ENCODE results near the gene LRRK2.
"Not testable (repeated sequence)": the region's sequence is repeated elsewhere in the genome, so short reads cannot be mapped to it uniquely, and the experiment has no call there.

Gene LRRK2

DNA sequence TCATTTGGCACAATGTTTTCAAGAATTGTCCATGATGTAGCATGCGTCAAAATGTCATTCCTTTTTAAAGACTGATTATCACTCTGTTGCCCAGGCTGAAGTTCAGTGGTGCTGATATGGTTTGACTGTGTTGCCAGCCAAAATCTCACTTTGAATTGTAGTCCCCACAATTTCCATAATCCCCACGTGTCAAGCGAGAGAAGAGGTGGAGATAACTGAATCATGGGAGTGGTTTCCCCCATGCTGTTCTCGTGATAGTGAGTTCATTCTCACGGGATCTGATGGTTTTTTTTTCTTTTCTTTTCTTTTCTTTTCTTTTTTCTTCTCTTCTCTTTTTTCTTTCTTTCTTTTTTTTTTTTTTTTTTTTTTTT lies 21.8 kb upstream of the LRRK2 start:
- Mint-ChIP-seq H3K36me3 (no peaks in the 10 kb centered on the region), H3K9me3 (no peaks in the 10 kb centered on the region), H3K4me1 (peaks cover 38% of the 10 kb centered on the region), H3K27me3 (no peaks in the 10 kb centered on the region), H3K4me3 (no peak overlapping the region), H3K27ac (peak overlapping the region; percentile 63)
- ATAC-seq = peak; percentile 31

GRCh38 chr12:40204337-40204736 lies 20.5 kb upstream of the LRRK2 start:
- no peaks in the 10 kb centered on the region for H3K27me3 Mint-ChIP-seq
- no peaks in the 10 kb centered on the region for H3K9me3 Mint-ChIP-seq
- H3K4me1 Mint-ChIP-seq = peaks cover 42% of the 10 kb centered on the region
- H3K4me3 Mint-ChIP-seq = no peak overlapping the region
- no peak for ATAC-seq
- no peaks in the 10 kb centered on the region for H3K36me3 Mint-ChIP-seq
- no peak overlapping the region for H3K27ac Mint-ChIP-seq

GRCh38 chr12:40207551-40207950 lies 17.2 kb upstream of the LRRK2 start:
- Mint-ChIP-seq H3K27me3 (no peaks in the 10 kb centered on the region), H3K27ac (peak overlapping the region; percentile 30), H3K9me3 (no peaks in the 10 kb centered on the region), H3K4me3 (no peak overlapping the region), H3K4me1 (peaks cover 35% of the 10 kb centered on the region), H3K36me3 (no peaks in the 10 kb centered on the region)
- no peak for ATAC-seq

DNA sequence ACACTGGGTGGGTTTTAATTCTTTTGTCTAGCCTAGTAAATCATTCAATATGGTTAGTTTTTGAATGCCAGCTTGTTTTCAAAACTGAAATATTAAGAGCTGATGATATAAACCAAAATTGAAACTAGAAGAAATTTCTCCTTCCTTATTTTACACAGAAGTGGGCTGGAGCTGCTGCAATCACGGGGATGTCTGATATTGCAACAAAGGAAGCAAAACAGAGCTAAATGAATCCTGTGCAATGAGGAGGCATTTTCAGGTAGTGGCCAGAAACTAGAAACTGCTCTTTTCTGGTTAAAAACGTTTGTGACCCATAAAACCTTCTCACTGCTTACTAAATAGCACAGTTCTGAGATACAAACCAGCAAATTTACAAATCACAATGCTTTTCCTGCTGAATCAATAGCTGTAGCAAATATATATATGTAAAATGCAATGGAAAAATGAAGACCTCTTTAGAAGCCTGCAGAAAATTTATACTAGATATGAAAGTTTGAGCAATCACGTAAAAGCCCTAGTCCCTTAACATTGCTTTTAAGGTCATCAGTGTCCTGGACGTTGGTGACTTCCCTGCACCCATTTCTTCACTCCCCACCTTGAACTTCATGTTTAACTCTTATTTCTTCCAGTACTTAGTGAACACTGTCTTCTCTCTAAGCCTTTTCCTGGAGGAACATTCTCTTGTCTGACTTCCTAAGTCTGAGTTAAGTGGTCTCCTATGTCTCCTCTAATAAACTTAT lies 15.9 kb upstream of the LRRK2 start:
- H3K27me3 Mint-ChIP-seq = no peaks in the 10 kb centered on the region
- ATAC-seq = peak; percentile 94

GRCh38 chr12:40209886-40210285 lies 14.9 kb upstream of the LRRK2 start:
- Mint-ChIP-seq H3K27ac (peak overlapping the region; percentile 84), H3K36me3 (peaks cover under 1% of the 10 kb centered on the region), H3K27me3 (no peaks in the 10 kb centered on the region), H3K9me3 (peaks cover 8% of the 10 kb centered on the region), H3K4me1 (peaks cover 26% of the 10 kb centered on the region), H3K4me3 (peak overlapping the region; percentile 7)
- ATAC-seq = no peak

More for the DNA sequence above, 15.9 kb upstream of the LRRK2 start:
- Mint-ChIP-seq H3K36me3 (no peaks in the 10 kb centered on the region), H3K27ac (peak overlapping the region; percentile 84), H3K4me3 (peak overlapping the region; percentile 65), H3K9me3 (peaks cover 3% of the 10 kb centered on the region), H3K4me1 (peaks cover 26% of the 10 kb centered on the region)

DNA sequence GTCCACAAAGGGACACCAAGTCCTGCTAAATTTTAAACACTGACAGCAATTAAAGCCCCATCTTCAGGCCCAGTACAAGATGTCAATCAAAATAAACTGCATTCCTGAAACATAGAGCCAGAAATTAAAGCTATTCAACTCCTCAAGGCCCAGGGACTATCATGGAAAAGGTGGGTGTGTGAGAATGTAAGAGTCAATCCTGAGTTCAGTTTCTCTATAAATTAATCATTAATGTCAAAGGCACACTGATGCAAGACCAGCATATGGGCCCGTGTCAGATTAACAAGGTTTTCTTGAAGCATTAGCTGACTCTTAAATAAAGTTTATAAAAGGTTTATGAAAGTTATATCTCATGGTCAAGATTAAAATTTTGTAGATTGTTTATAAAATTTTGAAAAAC lies 13.6 kb upstream of the LRRK2 start:
- not testable (repeated sequence) for H3K4me3 Mint-ChIP-seq, ATAC-seq, H3K36me3 Mint-ChIP-seq, H3K27me3 Mint-ChIP-seq, H3K27ac Mint-ChIP-seq
- Mint-ChIP-seq H3K9me3 (peaks cover 12% of the 10 kb centered on the region), H3K4me1 (peaks cover 26% of the 10 kb centered on the region)

GRCh38 chr12:40212566-40212965 lies 12.2 kb upstream of the LRRK2 start:
- Mint-ChIP-seq H3K27me3 (no peaks in the 10 kb centered on the region), H3K4me3 (no peak overlapping the region), H3K27ac (no peak overlapping the region), H3K9me3 (peaks cover 12% of the 10 kb centered on the region), H3K36me3 (peaks cover 6% of the 10 kb centered on the region), H3K4me1 (peaks cover 31% of the 10 kb centered on the region)
- ATAC-seq = no peak

- no peak for ATAC-seq
- Mint-ChIP-seq H3K36me3 (peaks cover 6% of the 10 kb centered on the region), H3K4me1 (peaks cover 10% of the 10 kb centered on the region), H3K9me3 (peaks cover 12% of the 10 kb centered on the region), H3K4me3 (no peak overlapping the region), H3K27me3 (no peaks in the 10 kb centered on the region), H3K27ac (peak overlapping the region; percentile 31)
Observed at GRCh38 chr12:40215982-40216381, 8.8 kb upstream of the LRRK2 start.

DNA sequence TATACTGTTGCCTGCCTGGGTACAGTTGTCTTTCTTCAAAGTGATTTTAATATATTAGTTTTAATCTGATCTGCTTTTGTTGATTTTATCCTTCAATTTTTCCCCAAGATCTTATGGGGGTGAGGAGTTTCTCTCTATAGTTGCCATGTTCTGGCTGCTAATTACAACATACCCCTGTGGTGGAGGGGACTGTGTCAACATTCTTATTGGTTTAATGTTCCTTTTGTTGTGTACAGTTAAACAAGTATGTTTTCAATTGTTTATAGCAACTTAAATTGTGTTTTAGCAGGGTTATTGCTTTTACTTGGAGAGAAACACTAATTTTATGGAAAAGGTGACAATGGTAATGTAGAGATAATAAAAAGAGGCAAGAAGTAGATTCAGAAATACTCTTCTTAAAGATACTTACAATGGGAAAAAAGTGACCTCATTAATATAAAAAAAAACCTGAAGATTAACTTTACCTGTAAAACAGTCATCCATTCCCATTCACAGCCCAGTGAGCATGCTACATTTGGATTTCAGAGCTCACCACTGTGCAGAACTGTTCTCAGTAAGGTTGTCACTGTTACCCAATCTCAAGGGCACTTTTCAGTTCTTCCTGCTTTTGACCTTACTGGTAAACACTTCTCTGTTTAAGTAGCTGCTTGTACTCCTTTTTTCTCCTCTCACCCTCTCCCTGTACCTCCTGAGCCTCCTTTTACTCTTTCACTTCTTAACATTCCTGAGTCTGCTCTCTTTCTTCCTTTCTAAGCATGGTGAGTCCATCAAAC lies 8.1 kb upstream of the LRRK2 start:
- H3K27me3 Mint-ChIP-seq = no peaks in the 10 kb centered on the region
- no peak for ATAC-seq
- peak overlapping the region; percentile 31 for H3K27ac Mint-ChIP-seq
- H3K9me3 Mint-ChIP-seq = peaks cover 12% of the 10 kb centered on the region
- peaks cover 6% of the 10 kb centered on the region for H3K36me3 Mint-ChIP-seq
- H3K4me1 Mint-ChIP-seq = peaks cover 17% of the 10 kb centered on the region
- H3K4me3 Mint-ChIP-seq = no peak overlapping the region

- ATAC-seq = no peak
- peaks cover 5% of the 10 kb centered on the region for H3K9me3 Mint-ChIP-seq
- no peak overlapping the region for H3K4me3 Mint-ChIP-seq
- peaks cover 6% of the 10 kb centered on the region for H3K36me3 Mint-ChIP-seq
- H3K4me1 Mint-ChIP-seq = peaks cover 35% of the 10 kb centered on the region
- no peak overlapping the region for H3K27ac Mint-ChIP-seq
- no peaks in the 10 kb centered on the region for H3K27me3 Mint-ChIP-seq
Observed at GRCh38 chr12:40219760-40220159, 5.0 kb upstream of the LRRK2 start.

- Mint-ChIP-seq H3K4me1 (peaks cover 50% of the 10 kb centered on the region), H3K27me3 (no peaks in the 10 kb centered on the region), H3K36me3 (peaks cover 14% of the 10 kb centered on the region), H3K9me3 (peaks cover under 1% of the 10 kb centered on the region), H3K27ac (no peak overlapping the region), H3K4me3 (peak overlapping the region; percentile 67)
- ATAC-seq = no peak
Observed at GRCh38 chr12:40222247-40222646, 2.5 kb upstream of the LRRK2 start.

GRCh38 chr12:40223646-40224045 lies 1.2 kb upstream of the LRRK2 start:
- peak overlapping the region; percentile 97 for H3K27ac Mint-ChIP-seq
- H3K4me1 Mint-ChIP-seq = peaks cover 63% of the 10 kb centered on the region
- peaks cover 27% of the 10 kb centered on the region for H3K36me3 Mint-ChIP-seq
- peak overlapping the region; percentile 91 for H3K4me3 Mint-ChIP-seq
- peaks cover 2% of the 10 kb centered on the region for H3K9me3 Mint-ChIP-seq
- H3K27me3 Mint-ChIP-seq = no peaks in the 10 kb centered on the region
- no peak for ATAC-seq

- Mint-ChIP-seq H3K9me3 (peaks cover 2% of the 10 kb centered on the region), H3K4me1 (peaks cover 70% of the 10 kb centered on the region), H3K4me3 (peak overlapping the region; percentile 91), H3K27ac (peak overlapping the region; percentile 97), H3K27me3 (no peaks in the 10 kb centered on the region), H3K36me3 (peaks cover 28% of the 10 kb centered on the region)
- ATAC-seq = no peak
Observed at GRCh38 chr12:40225337-40225983, 663 bp downstream of the LRRK2 start.

GRCh38 chr12:40225984-40226602 lies 1.3 kb downstream of the LRRK2 start:
- Mint-ChIP-seq H3K36me3 (peaks cover 28% of the 10 kb centered on the region), H3K27ac (peak overlapping the region; percentile 97), H3K4me1 (peaks cover 71% of the 10 kb centered on the region), H3K9me3 (peaks cover 2% of the 10 kb centered on the region), H3K27me3 (no peaks in the 10 kb centered on the region), H3K4me3 (peak overlapping the region; percentile 91)
- peak; percentile 75 for ATAC-seq

DNA sequence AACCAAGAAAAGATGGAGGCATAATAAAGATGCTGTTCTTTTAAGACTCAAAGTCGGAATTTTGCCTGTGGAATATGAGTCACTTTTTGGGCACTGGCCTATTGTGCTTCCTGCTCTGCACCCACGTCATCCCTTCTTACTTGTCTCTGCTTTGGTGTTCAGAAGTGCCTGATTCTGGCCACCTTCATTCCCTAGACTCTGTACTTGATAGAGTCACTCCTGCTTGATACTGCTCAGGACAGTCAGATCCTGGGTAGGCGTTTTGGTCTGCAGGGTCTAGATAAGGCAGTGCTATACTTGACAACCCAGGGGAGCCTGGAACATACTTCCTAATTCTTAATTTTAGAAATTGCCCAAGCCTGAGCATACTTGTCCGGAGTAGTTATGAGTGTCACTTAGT lies 1.9 kb downstream of the LRRK2 start:
- H3K9me3 Mint-ChIP-seq = peaks cover 2% of the 10 kb centered on the region
- ATAC-seq = peak; percentile 32
- H3K27me3 Mint-ChIP-seq = no peaks in the 10 kb centered on the region
- H3K27ac Mint-ChIP-seq = peak overlapping the region; percentile 97
- peaks cover 28% of the 10 kb centered on the region for H3K36me3 Mint-ChIP-seq
- H3K4me3 Mint-ChIP-seq = peak overlapping the region; percentile 91
- peaks cover 66% of the 10 kb centered on the region for H3K4me1 Mint-ChIP-seq
